IPS-NIHi11 (cell line): ENCODE results near the gene ZNF350.
"Not testable (repeated sequence)": the region's sequence is repeated elsewhere in the genome, so short reads cannot be mapped to it uniquely, and the experiment has no call there.

Experiments used
- DNase-seq: peaks from one replicate; pipeline ENCODE4 v3.0.0; 2012; ENCODE audit warnings: mixed read lengths, low spot score

The ZNF350 gene

DNA sequence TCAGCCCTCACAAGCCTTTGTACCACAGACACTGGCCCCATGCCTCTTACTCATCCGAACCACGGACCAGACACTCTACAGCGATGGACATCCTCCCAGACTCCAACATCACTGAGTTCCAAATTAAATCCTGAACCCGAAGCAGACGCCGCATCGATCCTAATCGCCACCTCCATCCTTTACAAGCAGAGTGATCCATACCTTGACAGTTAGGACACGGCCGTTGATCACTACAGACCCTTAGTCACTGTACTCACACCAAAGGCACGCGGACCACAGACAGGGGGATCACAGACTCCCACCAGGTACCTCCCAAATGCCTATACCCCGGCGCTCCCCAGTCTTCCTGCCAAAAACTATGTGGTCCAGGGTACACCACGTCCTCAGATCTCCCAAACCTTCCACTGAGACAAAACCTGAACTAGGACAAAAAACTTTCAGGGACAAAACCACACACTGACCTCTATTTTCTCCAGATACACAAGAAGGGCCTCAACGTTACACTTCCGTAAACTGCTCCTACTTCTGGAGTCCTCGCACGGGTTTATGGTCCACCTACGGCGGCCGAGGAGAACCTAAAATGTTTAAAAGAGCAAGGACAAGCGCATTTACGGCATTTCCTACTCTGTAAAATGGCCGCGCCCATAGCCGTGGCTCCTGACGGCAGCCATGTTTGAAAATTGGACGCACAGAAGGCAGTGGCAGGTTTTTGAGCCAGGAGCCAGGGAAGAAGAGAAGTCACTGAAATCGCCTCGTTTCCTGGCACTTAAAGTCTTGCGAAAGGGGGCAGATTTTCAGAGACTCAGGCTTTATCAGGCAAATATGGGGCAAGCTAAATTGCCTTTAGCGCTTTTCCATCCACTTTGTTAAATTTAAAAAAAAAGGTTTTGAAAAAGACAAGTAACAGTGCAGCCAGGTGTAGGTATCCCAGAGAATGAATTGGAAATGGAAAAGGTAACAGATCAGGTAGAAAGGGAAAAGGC lies at the start of gene ZNF350:
ZNF350 (minus strand) TSS at position 532 of the 983 bp plus-strand sequence. CDS start 12,480 bp downstream, outside the sequence.
- DNase-seq = peak; percentile 87

DNA sequence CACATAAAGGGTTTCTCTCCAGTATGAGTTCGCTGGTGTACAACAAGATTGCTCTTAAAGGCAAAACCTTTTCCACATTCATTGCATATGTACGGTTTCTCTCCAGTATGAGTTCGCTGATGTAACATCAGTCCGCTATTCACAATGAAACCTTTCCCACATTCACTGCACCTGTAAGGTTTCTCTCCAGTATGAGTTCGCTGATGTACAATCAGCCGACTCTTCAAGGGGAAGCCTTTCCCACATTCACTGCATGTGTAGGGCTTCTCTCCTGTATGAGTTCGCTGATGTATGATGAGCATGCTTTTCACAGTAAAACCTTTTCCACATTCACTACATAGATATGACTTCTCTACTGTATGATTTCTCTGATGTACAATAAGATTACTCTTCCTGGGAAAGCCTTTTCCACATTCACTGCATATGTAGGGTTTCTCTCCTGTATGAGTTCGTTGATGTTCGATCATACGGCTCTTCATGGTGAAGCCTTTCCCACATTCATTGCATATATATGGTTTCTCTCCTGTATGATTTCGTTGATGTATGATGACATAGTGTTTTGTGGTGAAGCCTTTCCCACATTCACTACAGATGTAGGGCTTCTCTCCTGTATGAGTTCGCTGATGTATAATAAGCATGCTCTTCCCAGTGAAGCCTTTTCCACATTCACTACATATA lies 47.5 kb upstream of the ZNF350 start:
- DNase-seq = no peak

DNA sequence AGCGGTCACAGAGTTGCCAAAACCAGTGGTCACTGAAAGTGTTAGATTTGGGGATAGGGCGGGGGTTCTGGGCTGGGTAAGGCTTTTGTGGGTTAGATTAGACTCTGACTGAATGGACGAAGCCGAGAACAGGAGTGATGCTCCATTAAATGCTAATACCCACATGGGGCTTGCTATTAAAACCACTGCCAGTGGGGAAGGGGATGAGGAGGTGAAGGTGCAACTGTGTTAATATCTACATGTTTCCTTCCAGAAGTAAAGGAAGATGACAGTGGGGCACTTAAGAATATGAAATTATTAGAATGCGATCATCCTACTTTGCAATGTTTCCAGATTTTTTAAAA lies 42.1 kb upstream of the ZNF350 start:
- DNase-seq = no peak

DNA sequence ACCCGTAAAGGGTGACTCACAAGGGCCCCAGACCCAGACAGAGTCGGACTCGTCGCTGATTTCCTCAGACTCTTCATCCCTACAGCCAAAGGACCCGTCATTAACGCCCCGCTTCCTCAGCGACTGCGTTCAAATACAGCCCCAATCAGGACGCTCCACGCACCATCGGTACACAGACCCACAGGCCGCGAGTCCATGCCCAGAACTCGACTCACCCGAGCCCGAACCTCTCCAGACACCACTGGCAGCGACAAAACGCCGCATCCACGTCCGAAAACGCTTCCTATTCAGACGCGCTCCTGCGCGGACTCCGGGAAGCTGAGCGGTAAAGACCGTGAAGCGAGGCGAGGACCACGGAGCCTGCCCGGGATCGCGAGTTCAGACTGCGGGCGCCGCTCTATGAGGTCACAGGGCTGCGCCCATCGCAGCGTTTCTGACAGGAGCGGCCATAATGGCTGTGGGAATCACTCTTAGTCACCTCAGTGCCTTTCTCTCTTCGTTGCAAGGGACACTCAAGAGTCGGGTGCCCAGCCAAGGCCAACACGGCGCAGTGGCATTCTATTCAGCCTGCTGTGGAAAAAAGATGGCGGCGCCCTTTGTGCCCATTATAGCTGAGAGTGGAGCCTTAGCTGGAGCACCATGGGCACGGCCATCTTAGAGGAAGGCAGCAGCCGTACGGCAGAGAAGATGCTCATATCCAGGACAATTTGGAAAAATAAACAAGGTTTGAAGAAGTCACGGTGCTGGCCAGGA lies 41.6 kb upstream of the ZNF350 start, which contains the start of gene ZNF614:
ZNF614 (minus strand) TSS at position 353 of the 753 bp plus-strand sequence. CDS start 2,634 bp downstream, outside the sequence.
- DNase-seq = peak; percentile 93

DNA sequence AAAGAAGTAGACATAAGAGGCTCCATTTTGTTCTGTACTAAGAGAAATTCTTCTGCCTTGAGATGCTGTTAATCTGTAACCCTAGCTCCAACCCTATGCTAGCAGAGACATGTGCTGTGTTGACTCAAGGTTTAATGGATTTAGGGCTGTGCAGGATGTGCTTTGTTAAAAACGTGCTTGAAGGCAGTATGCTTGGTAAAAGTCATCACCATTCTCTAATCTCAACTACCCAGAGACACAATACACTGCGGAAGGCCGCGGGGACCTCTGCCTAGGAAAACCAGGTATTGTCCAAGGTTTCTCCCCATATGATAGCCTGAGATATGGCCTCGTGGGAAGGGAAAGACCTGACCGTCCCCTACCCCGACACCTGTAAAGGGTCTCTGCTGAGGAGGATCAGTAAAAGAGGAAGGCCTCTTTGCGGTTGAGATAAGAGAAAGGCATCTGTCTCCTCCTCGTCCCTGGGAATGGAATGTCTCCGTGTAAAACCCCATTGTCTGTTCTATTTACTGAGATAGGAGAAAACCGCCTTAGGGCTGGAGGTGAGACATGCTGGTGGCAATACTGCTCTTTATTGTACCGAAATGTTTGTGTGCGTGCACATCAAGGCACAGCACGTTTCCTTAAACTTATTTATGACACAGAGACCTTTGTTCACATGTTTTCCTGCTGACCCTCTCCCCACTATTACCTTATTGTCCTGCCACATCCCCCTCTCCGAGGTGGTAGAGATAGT lies 39.8 kb upstream of the ZNF350 start:
- DNase-seq = not testable (repeated sequence)

DNA sequence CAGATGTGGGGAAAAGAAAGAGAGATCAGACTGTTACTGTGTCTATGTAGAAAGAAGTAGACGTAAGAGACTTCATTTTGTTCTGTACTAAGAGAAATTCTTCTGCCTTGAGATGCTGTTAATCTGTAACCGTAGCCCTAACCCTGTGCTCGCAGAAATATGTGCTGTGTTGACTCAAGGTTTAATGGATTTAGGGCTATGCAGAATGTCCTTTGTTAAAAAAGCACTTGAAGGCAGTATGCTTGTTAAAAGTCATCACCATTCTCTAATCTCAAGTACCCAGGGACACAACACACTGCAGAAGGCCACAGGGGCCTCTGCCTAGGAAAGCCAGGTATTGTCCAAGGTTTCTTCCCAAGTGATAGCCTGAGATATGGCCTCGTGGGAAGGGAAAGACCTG lies 37.8 kb upstream of the ZNF350 start:
- DNase-seq = not testable (repeated sequence)

DNA sequence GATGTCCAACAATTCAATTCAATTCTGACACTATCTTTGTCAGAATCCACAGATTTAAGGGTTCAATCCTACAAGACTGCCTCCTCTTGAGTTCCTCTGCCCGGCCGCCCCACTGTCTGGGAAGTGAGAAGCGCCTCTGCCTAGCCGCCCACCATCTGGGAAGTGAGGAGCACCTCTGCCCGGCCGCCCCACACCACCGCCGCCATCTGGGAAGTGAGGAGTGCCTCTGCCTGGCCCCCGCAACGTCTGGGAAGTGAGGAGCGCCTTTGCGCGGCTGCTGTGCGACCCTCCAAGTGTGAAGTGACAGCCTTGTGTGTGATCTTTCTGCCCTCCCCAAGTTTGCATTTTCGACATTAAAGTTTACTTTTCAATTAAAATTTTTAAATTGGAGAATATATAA lies 35.6 kb upstream of the ZNF350 start:
- DNase-seq = no peak

DNA sequence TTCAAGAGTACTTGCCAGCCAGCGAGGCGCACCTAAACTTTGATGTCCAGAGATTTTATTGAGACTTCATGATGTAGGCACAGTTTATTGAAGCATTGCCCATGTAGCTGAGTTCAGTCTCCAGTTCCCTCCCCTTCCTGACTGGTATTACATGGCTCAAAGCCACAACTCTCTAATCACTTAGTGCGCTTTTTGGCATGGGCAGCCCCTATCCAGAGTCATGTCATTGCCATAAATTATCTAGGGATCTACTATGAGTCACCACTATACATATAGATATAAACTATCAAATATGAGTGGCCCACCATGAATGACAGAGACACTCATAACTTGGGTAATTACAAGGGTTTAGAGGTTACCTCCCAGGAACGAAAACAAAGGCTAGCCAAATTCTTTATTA lies 33.9 kb upstream of the ZNF350 start:
- no peak for DNase-seq

DNA sequence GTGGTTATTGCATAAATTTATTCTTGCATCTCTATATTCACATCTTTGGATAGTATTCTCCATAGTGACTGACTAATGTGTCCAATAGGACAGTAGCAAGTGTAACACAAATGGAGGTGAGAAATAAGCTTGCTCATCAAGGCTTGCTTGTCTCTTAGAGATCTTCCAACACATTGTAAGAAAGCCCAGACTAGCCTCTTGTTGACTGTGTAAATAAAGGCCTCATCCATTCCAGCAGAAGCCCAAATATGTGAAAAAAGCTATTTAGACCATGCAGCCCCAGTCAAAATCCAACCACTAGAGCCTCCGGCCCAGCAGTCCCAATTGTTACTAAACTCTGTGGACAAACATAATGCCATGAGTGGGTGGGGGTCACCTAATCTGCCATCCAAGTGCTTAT lies 24.0 kb upstream of the ZNF350 start:
- DNase-seq = no peak

DNA sequence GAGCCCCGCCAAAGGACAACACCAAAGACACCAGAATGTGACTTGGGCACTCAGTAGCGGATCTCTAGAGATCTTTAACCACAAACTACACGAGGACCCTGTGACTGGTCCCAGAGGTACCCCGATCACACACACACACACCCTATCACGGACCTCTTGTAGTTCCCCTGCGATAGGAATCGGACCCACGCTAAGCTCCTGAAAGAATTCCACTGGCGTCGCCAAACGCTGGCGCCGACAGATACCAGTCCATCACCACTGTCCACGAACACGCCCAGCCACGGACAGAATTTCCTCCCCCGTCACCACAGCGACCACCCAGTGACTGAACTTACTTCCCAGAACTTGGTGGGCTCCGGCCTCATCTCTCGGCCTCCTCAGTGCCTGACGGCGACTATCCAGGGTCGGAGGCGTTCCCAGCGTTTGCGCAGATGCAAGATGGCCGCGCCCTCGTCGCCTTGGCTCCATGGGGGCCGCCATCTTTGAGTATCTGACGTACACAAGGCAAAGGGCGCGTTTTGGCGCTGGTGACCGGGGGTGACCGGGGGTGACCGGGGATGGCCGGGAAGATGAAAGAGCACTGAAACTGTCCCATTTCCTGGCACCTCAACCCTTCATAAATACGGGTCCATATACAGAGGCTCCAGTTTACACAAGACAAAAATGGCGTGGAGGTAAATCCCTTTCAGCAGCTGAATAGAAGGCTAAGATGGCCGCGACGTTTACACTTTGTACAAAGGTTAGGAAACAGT lies 21.3 kb upstream of the ZNF350 start, which contains the start of gene ZNF615:
ZNF615 (minus strand) TSS at position 406 of the 752 bp plus-strand sequence. CDS start 4,500 bp downstream, outside the sequence.
- peak; percentile 91 for DNase-seq

DNA sequence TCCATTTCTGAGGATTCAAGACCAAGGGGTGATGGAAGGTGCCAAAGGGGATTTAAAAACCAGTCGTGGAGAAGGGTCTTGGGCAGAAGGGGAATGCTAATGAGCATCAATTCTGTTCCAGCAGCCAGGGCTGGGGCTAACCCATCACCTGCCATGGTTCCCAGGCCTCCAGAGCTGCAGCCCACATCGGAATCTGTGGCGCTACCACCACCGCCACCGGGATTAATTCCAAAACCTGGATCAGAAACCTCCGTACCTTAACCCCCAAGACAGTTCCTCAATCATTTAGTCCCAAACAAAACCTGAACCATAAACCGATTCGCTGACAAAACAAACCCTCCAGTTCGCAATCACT lies 20.8 kb upstream of the ZNF350 start:
- DNase-seq = peak; percentile 46

DNA sequence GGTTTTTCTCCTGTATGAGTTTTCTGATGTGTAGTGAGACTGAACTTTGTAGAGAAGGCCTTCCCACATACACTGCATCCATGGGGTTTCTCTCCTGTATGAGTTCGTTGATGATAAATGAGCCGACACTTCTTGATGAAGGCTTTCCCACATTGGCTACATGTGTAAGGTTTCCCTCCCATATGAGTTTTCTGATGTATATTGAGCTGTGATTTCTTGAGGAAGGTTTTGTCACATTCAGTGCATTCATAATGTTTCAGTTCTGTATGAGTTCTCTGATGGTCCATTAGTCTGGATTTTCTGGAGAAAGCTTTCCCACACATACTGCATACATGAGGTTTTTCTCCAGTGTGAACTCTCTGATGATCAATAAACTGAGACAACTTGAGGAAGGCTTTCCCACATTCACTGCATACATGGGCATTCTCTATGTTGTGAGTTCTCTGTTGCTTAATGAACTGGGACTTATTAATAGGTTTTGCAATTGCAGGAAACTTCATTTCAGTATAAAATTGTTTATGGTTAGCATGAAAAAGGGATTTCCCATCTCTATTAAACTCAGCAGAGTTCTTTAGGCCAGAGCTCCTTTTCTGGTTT lies 7.5 kb upstream of the ZNF350 start:
- DNase-seq = no peak

DNA sequence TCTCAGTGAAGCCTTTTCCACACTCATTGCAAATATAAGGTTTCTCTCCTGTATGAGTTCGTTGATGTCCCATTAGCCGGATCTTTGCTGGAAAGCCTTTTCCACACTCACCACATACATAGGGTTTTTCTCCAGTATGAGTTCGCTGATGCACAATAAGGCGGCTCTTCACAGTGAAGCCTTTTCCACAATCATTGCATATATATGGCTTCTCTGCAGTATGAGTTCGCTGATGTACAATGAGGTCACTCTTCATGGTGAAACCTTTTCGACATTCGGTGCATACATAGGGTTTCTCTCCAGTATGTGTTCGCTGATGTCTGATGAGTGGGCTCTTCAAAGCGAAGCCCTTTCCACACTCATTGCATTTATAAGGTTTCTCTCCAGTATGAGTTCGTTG lies 6.8 kb upstream of the ZNF350 start:
- DNase-seq = no peak

DNA sequence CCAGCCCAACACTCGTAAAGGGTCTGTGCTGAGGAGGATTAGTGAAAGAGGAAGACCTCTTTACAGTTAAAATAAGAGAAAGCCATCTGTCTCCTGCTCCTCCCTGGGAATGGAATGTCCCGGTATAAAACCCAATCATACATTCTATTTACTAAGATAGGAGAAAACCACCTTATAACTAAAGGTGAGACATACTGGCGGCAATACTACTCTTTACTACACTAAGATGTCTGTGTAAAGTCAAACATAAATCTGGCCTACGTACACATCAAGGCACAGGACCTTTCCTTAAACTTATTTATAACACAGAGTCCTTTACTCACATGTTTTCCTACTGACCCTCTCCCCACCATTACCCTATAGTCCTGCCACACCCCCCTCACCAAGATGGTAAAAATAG lies 3.3 kb downstream of the ZNF350 start:
- no peak for DNase-seq

DNA sequence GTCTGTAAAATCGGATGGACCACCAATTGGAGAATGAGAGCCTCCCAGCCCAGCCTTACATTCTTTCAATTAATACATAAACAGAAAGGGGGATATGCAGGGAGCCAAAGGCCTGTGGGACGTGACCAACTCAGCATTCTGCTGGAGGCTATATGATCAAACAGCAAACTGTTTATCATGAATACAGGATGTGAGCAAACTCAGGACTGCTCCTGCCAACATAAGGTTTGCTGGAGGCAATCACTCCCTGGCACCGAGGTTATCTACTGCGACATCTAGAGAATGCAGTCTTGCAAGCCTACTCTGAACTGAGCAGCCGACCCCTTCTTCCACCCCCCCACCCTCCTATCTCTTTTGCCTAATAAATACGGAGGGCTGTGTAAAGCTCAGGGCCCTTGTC lies 5.7 kb downstream of the ZNF350 start:
- DNase-seq = not testable (repeated sequence)

DNA sequence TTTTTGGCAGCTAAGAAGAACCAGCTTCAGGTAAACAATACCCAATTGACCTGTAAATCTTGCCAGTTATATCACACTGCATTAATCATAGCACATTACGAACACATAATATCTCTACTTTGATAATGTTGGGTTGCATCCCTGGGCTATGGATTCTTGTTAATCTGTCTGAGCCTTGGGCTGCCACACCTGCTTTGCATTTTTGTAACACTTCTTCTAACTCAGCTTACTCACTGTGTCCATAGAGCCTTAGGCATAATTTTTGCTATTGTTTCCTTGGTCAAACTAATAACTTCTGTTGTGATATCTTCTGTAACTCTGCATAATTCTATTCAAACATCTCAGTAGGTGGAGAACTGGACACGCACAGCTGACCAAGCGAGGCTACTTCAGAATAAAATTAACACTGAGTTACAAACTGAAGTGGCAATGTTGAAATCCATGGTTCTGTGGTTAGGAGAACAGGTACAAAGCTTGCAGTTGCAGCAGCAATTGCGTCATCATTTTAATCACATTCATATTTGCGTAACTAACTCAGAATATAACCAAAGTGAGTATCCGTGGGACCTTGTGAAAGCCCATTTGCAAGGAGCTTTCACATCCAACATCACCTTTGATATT lies 6.4 kb downstream of the ZNF350 start:
- no peak for DNase-seq

DNA sequence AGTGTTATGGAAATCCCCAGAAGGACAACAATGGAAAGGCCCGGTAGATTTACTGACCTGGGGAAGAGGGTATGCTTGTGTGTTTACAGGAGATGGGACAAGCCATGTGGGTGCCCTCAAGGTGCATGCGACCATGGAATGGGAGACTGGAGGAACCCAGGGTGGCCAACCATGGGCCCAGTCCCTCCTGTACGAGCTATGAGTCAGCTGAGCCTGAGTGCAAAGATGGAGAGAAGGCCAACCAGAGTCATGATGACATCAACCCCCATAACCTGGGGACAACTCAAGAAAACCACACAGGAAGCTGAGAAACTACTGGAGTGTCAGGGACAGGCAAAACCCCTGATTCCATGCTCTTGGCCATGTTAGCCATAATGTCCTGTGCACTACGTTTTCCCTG lies 7.8 kb downstream of the ZNF350 start:
- DNase-seq = no peak

DNA sequence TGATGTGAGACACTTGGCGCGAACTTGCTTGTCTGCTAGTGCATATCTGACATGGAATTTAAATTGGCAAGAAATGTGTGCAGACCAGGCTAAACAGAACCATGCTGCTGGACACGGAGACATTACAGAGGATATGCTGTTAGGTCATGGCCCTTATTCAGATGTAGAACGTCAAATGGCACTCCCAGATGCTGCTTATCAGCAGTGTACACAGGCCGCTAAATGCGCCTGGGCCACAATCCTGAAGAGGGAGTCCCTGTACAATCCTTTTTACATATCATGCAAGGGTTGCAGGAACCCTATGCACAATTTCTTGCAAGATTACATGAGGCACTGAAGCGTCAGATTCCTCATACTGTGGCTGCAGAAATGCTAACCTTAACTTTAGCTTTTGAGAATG lies 9.3 kb downstream of the ZNF350 start:
- no peak for DNase-seq

DNA sequence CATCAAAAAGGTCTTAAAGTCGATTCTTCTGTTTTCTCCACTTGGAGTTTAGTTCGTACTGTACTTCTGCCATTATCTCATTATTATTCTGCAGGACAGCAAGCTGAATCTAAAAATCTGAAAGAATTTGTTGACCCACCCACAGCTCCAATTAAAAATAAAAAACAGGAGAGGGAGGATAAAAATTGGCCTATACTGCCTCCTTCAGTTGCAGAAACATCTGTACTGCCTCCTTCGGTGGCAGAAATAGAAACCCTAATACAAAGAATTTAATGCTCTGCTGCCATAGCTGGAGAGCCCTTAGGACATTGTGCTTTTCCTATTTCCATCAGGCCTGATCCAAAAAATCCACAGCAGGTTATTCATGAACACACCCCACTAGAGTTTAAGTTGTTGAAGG lies 9.8 kb downstream of the ZNF350 start:
- no peak for DNase-seq

DNA sequence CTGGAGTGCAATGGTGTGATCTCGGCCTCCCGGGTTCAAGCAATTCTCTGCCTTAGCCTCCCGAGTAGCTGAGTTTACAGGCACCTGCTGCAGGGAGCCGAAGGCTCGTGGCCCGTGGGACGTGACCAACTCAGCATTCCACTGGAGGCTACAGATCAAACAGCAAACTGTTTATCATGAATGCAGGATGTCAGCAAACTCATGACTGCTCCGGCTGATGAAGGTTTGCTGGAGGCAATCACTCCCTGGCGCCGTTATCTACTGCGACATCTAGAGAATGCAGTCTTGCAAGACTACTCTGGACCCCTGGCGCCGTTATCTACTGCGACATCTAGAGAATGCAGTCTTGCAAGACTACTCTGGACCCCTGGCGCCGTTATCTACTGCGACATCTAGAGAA lies 10.9 kb downstream of the ZNF350 start:
- DNase-seq = not testable (repeated sequence)
